CD4-positive, alpha-beta T cell (primary cell): ENCODE data around the gene AKR1D1. TPM values are rescaled to one million over a fixed set of nuclear protein-coding genes. Genes with fewer than 3 reads are reported as not detected.
"Not testable (repeated sequence)": the region's sequence is repeated elsewhere in the genome, so short reads cannot be mapped to it uniquely, and the experiment has no call there.

Experiments
- ATAC-seq: fragments of 200-7000 bp; cut with Tn5 transposase; one replicate; pipeline ENCODE4 v1.10.0; 2022; ENCODE audit warnings: mild to moderate bottlenecking; ENCODE audit not compliant: poor library complexity
- CTCF ChIA-PET: fragments of 350-600 bp; sonication (Branson Sonifier 250); formaldehyde crosslinking; loops from one replicate; lab custom pipeline; 2021; ENCODE audit warnings: antibody characterized with exemption, inconsistent platforms; lab: Charles Lee
- POLR2A ChIA-PET: fragments of 350-600 bp; sonication (Branson Sonifier 250); formaldehyde crosslinking; loops from one replicate; lab custom pipeline; 2021; ENCODE audit warnings: antibody characterized with exemption, inconsistent platforms; lab: Charles Lee
- DNase-seq, 14 experiments: peaks; one replicate each; pipeline ENCODE4 v3.0.0-alpha.2; 2013 to 2020; ENCODE audit warnings: mixed read lengths in 2 of 14
- H3K27ac ChIP-seq, 2 donors: one replicate each; pipeline versions ENCODE4 v1.5.1 to v1.7.0; 2013; ENCODE audit warnings: low read length in 2 of 2, low read depth in 1 of 2, mild to moderate bottlenecking in 1 of 2
- H3K27me3 ChIP-seq, 2 experiments: 1 replicate in 1 of 2; 2 replicates in 1 of 2; pipeline versions ENCODE4 v1.6.1 to v1.7.0; 2013; ENCODE audit warnings: low read length in 2 of 2, control low read depth in 1 of 2, mild to moderate bottlenecking in 1 of 2, moderate library complexity in 1 of 2; ENCODE audit not compliant: insufficient read depth in 2 of 2, control insufficient read depth in 1 of 2
- H3K36me3 ChIP-seq: one replicate; pipeline ENCODE4 v1.6.1; 2013; ENCODE audit warnings: low read length, control low read depth; ENCODE audit not compliant: insufficient read depth
- H3K4me1 ChIP-seq: one replicate; pipeline ENCODE4 v1.6.1; 2013; ENCODE audit warnings: low read length, control low read depth; ENCODE audit not compliant: insufficient read depth
- H3K4me3 ChIP-seq: one replicate; pipeline ENCODE4 v1.5.1; 2013; ENCODE audit warnings: mild to moderate bottlenecking, low read length, moderate library complexity
- H3K9me3 ChIP-seq, 2 experiments: 1 replicate in 1 of 2; 2 replicates in 1 of 2; pipeline versions ENCODE4 v1.6.1 to v1.7.0; 2013; ENCODE audit warnings: low read length in 2 of 2, mild to moderate bottlenecking in 2 of 2, control low read depth in 1 of 2, moderate library complexity in 1 of 2; ENCODE audit not compliant: control insufficient read depth in 1 of 2, insufficient read depth in 1 of 2
- H3K27ac Mint-ChIP-seq: one replicate; pipeline ENCODE4 v1.8.0; 2020; ENCODE audit warnings: mixed read lengths
- H3K27me3 Mint-ChIP-seq: one replicate; pipeline ENCODE4 v1.8.0; 2021; ENCODE audit warnings: mixed read lengths
- H3K36me3 Mint-ChIP-seq: one replicate; pipeline ENCODE4 v1.8.0; 2021; ENCODE audit warnings: low read depth, mixed read lengths
- H3K4me1 Mint-ChIP-seq: one replicate; pipeline ENCODE4 v1.8.0; 2021; ENCODE audit warnings: low read depth, mixed read lengths
- H3K4me3 Mint-ChIP-seq: one replicate; pipeline ENCODE4 v1.8.0; 2020; ENCODE audit warnings: mild to moderate bottlenecking, mixed read lengths
- H3K9me3 Mint-ChIP-seq: one replicate; pipeline ENCODE4 v1.8.0; 2020; ENCODE audit warnings: mixed read lengths
- intact Hi-C, 2 experiments: fragments of 100-400 bp; cut with DNase I in 1 of 2; cut with micrococcal nuclease in 1 of 2; formaldehyde crosslinking; loops; one replicate each; pipeline versions ENCODE4 v1.15.1 to v1.9.0; 2023 to 2025; cut with DNase I, micrococcal nuclease
- total RNA-seq, 174 experiments: library from RNA in 2 of 174; stranded (reverse) in 2 of 174; gene quantifications; one replicate each; pipeline ENCODE4 v1.2.3 and lab custom pipeline; 2021 to 2026
- TF ChIP-seq, protein P1 (sequence below): fragments of 200-600 bp; IDR thresholded peaks from one replicate; pipeline ENCODE4 v1.8.0; 2022; ENCODE audit warnings: antibody characterized with exemption, mild to moderate bottlenecking

Gene AKR1D1
- total RNA-seq, 2 experiments from 2014 or later: not detected

DNA sequence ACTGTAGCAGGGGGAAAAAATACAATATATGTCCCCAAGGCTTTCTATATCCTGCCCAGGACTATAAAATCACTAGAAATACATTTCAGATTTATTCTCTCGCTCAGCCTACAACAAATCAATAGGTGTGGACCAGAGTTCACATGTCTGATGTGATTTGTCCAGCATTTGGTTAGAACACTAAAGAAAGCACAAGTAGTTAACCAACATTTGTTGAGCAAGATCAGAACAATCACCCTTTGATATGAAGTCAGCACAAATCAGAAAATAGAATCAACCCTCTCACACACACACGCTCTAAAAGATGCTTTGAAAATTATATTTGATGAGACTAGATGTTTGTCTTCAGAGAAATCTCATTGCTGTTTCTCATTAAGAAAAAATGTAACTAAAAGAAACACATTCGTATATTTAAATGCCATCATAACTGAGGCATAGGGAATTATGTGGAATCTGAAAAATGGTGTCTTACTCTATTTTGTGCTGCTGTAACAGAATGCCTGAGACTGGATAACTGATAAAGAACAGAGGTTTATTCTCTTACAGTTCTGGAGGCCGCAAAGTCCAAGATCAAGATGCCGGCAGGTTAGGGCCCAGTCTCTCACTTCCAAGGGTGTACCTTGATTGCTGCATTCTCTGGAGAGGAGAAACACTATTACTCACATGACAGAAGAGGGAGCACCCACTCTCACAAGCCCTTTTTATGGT, 10.5 kb downstream of the AKR1D1 start:
- ChIA-PET POLR2A (no interaction called here), CTCF (no interaction called here)
- Histone ChIP-seq H3K9me3 (no peaks in the 10 kb centered on the region), H3K4me3 (no peak overlapping the region), H3K27ac (no peak overlapping the region), H3K4me1 (no peaks in the 10 kb centered on the region), H3K36me3 (no peaks in the 10 kb centered on the region), H3K27me3 (no peaks in the 10 kb centered on the region)
- DNase-seq (no peak), ATAC-seq (no peak)
- Mint-ChIP-seq H3K4me3 (no peak overlapping the region), H3K9me3 (no peaks in the 10 kb centered on the region), H3K27me3 (peaks cover 16% of the 10 kb centered on the region), H3K4me1 (no peaks in the 10 kb centered on the region), H3K36me3 (no peaks in the 10 kb centered on the region), H3K27ac (no peak overlapping the region)
- TF ChIP-seq, protein P1, sequence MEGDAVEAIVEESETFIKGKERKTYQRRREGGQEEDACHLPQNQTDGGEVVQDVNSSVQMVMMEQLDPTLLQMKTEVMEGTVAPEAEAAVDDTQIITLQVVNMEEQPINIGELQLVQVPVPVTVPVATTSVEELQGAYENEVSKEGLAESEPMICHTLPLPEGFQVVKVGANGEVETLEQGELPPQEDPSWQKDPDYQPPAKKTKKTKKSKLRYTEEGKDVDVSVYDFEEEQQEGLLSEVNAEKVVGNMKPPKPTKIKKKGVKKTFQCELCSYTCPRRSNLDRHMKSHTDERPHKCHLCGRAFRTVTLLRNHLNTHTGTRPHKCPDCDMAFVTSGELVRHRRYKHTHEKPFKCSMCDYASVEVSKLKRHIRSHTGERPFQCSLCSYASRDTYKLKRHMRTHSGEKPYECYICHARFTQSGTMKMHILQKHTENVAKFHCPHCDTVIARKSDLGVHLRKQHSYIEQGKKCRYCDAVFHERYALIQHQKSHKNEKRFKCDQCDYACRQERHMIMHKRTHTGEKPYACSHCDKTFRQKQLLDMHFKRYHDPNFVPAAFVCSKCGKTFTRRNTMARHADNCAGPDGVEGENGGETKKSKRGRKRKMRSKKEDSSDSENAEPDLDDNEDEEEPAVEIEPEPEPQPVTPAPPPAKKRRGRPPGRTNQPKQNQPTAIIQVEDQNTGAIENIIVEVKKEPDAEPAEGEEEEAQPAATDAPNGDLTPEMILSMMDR: no peak
- intact Hi-C loops: loop anchor here in 1 of 2 experiments (1.0 kb wide), 1 partner anchor 13 kb away; no protein-coding TSS in a partner anchor

DNA sequence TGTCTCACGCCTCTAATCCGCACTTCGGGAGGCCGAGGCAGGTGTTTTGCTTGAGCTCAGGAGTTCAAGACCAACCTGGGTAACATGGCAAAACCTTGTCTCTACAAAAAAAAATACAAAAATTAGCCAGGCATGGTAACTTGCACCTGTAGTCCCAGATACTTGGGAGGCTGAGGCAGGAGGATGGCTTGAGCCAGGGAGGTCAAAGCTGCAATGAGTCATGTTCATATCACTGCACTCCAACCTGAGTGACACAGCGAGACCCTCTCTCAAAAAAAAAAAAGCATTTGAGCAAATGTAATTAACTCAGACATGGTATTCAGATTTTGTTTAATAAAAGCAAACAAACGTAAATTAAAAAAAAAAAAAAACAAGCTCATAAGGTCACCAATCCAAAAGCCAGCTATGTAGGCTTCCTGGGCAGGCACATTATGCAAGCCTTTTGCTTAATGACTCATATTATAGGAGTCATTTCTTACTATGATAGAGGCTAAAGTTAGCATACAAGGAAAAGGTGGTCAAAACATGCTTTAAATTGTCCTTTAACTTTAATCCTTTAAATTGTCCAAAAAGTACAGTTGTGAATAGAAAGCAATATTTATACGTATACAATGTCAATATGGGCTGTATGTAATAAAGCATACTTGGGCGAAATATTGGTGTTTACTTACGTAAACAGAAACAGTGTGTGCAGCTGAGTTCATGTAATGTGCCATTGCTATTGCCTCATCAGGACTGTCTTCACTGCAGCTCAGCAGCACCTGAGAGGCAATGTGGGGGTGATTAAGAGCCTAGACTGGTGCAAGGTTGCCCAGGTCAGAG, 13.0 kb downstream of the AKR1D1 start:
- H3K36me3 ChIP-seq: no peaks in the 10 kb centered on the region
- POLR2A ChIA-PET: no interaction called here
- H3K4me1 ChIP-seq: no peaks in the 10 kb centered on the region
- H3K27me3 ChIP-seq: no peaks in the 10 kb centered on the region
- H3K27me3 Mint-ChIP-seq: peaks cover 7% of the 10 kb centered on the region
- H3K27ac ChIP-seq: no peak overlapping the region
- no peak overlapping the region for H3K27ac Mint-ChIP-seq
- TF ChIP-seq, protein P1: no peak
- DNase-seq (no peak), ATAC-seq (no peak)
- CTCF ChIA-PET: interaction anchor here (0.6 kb wide), 1 partner anchor 122 kb away, joined by 3 read pairs; no protein-coding TSS in a partner anchor
- H3K9me3 ChIP-seq: no peaks in the 10 kb centered on the region
- H3K36me3 Mint-ChIP-seq: no peaks in the 10 kb centered on the region
- no peaks in the 10 kb centered on the region for H3K9me3 Mint-ChIP-seq
- no peak overlapping the region for H3K4me3 Mint-ChIP-seq
- intact Hi-C loops: no loop called here
- H3K4me1 Mint-ChIP-seq: no peaks in the 10 kb centered on the region
- no peak overlapping the region for H3K4me3 ChIP-seq

DNA sequence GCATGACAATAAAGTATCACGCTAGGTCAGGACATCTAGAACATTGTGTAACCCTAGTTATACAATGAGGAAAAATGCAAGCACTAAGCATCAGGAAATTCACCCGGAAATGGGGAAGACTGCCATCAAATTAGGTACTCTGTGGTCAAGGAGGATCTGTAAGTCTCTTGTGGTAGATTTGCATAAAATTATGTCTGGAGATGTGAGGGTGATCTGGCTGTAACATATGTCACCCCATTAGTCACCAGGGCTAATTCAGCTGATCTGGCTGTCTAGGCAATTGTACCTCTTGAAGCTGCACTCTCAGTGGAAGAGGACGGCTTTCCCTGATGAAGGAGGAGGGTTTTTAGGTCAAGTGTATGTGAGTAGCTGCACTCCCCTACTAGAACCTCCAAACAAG, 14.8 kb downstream of the AKR1D1 start:
- Histone ChIP-seq H3K36me3 (no peaks in the 10 kb centered on the region), H3K27me3 (no peaks in the 10 kb centered on the region), H3K4me3 (no peak overlapping the region), H3K27ac (no peak overlapping the region), H3K9me3 (no peaks in the 10 kb centered on the region), H3K4me1 (no peaks in the 10 kb centered on the region)
- no peak overlapping the region for H3K4me3 Mint-ChIP-seq
- no peaks in the 10 kb centered on the region for H3K36me3 Mint-ChIP-seq
- no peak overlapping the region for H3K27ac Mint-ChIP-seq
- DNase-seq: peak in 1 of 14 experiments; percentile 5
- H3K4me1 Mint-ChIP-seq: no peaks in the 10 kb centered on the region
- intact Hi-C loops: no loop called here
- no peak for ATAC-seq
- POLR2A ChIA-PET: no interaction called here
- TF ChIP-seq, protein P1: no peak
- H3K9me3 Mint-ChIP-seq: no peaks in the 10 kb centered on the region
- CTCF ChIA-PET: no interaction called here
- peaks cover 8% of the 10 kb centered on the region for H3K27me3 Mint-ChIP-seq

DNA sequence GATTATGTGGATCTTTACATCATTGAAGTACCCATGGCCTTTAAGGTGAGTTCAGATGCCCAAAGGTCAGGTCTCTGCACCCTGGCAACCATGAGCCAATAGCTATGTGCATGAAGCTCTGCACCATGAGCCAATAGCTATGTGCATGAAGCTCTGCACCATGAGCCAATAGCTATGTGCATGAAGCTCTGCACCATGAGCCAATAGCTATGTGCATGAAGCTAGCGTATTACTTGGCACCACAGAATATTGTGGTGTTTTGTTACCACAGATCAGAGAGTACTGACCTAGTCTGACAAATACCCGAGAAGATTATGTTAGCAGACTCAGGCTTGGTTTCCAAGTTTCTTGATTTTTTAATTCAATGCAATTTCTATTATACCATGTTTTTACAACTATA, 15.6 kb downstream of the AKR1D1 start:
- H3K36me3 ChIP-seq, H3K36me3 Mint-ChIP-seq, H3K4me1 ChIP-seq, H3K27ac Mint-ChIP-seq, H3K27ac ChIP-seq, POLR2A ChIA-PET, CTCF ChIA-PET, H3K27me3 ChIP-seq, DNase-seq, H3K27me3 Mint-ChIP-seq, intact Hi-C loops, H3K9me3 ChIP-seq, H3K4me3 Mint-ChIP-seq, H3K4me3 ChIP-seq, H3K9me3 Mint-ChIP-seq, ATAC-seq, H3K4me1 Mint-ChIP-seq: not testable (repeated sequence)
